GM21737 (cell line): Measurements from ENCODE around the gene PPP1R12B.
"Not testable (repeated sequence)": the region's sequence is repeated elsewhere in the genome, so short reads cannot be mapped to it uniquely, and the experiment has no call there.

Source experiments
- ATAC-seq: cut with Tn5 transposase; IDR thresholded peaks from one replicate; pipeline ENCODE4 v1.9.1; 2021; ENCODE audit warnings: mild to moderate bottlenecking, moderate library complexity; ENCODE audit not compliant: unreplicated experiment

The PPP1R12B gene

DNA sequence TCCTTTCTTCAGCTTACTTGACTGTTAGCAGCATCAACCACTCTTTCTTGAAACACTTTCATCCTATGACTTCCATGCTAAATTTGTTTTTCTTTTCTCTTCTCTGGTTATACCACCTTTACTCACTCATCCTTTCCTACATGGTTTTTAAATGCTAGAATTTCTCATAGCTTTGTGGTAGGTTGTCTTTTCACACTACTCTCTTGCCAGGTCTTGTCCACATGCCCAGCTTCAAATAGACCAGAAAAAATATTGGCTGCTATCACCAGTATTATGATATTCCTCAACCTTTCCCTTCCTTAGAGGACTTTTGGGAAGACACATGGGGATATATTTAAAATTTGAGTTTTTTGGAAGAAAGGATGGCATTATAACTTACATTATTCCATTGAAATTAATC is 48.8 kb downstream of the PPP1R12B start:
- no peak for ATAC-seq

- not testable (repeated sequence) for ATAC-seq
These were observed 49.9 kb downstream of the PPP1R12B start for GRCh38 chr1:202398439-202398838.

- ATAC-seq = not testable (repeated sequence)
These were observed 53.3 kb downstream of the PPP1R12B start for GRCh38 chr1:202401771-202402170.

- ATAC-seq = not testable (repeated sequence)
These were observed 54.9 kb downstream of the PPP1R12B start for GRCh38 chr1:202403381-202403780.

DNA sequence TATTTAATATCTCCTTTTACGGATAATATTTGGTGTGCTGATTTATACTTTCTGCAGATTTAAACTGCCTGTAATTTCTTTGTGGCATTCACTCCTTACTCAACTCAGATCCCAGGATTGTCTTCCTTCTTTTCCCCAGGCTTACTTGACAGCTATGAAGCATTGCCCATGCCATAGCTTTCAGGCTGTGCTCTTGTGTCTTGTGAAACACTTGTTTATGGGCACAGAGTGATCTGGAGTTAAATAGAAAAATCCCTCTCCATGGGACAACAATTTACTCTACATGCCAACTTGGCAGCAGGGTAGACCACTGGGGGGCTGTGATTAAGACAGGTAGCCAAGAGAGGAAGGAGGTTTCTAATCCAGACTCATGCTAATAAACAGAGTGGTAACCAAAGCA is 57.4 kb downstream of the PPP1R12B start:
- ATAC-seq = no peak

- ATAC-seq = not testable (repeated sequence)
These were observed 58.4 kb downstream of the PPP1R12B start for GRCh38 chr1:202406896-202407295.

DNA sequence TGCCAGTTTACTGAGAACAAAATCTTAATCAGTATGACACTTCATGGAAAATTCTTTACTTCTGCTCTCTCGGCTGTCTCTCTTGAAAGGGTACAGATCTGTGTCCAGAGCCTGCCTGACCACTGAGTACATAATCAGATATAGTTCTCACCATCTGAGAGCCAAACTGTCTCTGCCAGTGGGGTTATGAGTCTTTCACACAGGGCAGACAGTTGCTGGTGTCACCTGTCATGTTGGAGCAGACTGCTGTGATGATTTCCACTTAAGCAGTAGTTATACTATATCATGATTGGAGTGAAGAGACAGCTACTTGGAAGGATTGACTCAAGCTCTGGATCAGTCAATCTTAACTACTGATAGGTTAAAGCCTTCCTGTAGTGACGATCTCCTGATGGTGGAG is 58.9 kb downstream of the PPP1R12B start:
- ATAC-seq = not testable (repeated sequence)

DNA sequence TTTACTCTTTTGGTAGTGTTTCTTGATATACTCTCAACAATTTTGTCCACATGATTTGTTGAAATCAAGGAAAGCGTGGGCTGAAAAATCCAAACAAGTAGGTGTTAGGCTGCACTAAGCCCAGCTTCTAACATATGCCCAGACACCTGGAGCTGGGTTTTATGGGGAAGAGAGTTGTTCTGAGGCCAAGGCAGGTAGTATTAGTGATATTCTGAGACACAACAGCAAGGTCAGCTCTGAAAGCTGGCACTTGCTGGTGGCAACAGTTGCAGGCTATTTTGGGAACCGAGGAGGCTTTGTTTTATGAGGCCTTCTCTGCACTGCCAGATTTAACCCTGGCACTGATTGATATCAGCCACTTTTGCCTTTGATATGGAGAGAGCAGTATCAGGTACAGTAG is 61.8 kb downstream of the PPP1R12B start:
- ATAC-seq = not testable (repeated sequence)

DNA sequence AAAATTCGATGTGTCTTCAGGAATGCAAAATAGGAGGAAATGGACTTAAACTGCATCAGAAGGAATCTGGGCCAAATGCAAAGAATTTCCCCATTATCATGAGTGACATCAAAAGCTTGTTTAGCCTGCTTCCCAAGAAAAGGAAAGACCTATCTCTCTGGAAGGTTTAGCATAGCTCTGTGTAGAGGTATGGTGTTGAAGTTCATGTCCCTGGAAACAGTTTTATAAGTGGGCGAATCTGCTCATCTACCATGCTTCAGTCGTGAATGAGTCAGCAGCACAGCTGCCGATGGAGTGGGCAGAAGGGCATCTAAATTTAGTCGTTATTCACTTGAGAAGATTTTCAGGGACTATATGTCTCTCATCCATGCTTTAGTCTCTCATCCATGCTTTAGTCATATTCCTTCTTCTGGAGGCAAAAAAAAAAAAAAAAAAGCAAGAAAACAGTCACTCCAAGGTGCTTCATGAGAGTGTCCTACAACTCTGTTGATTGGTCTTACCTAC is 62.4 kb downstream of the PPP1R12B start:
- not testable (repeated sequence) for ATAC-seq

- no peak for ATAC-seq
These were observed 62.9 kb downstream of the PPP1R12B start for GRCh38 chr1:202411422-202411821.

GRCh38 chr1:202412421-202412820 is 63.9 kb downstream of the PPP1R12B start:
- not testable (repeated sequence) for ATAC-seq

- no peak for ATAC-seq
These were observed 68.1 kb downstream of the PPP1R12B start for GRCh38 chr1:202416641-202417040.

GRCh38 chr1:202417141-202417540 is 68.6 kb downstream of the PPP1R12B start:
- not testable (repeated sequence) for ATAC-seq

GRCh38 chr1:202417762-202418201 is 69.3 kb downstream of the PPP1R12B start:
- ATAC-seq = not testable (repeated sequence)

DNA sequence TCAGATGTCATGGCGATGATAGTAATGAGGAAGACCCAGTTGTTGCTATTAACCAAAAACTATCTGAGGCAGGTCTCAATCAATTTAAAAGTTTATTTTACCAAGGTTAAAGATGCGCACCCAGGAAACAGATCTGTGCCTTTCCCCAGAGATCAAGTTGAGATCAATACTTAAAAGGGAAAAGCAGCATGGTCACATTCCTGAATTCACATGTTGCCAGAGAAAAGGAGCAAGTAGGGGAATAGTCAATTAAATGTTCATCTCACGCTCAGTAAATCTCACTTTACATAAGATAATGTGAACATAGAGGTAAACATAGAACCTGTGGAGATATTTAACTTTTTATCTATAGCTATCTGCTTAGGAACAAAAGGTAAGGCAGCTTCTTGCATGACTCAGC is 71.2 kb downstream of the PPP1R12B start:
- not testable (repeated sequence) for ATAC-seq

GRCh38 chr1:202420422-202421094 is 72.1 kb downstream of the PPP1R12B start:
- ATAC-seq = not testable (repeated sequence)

DNA sequence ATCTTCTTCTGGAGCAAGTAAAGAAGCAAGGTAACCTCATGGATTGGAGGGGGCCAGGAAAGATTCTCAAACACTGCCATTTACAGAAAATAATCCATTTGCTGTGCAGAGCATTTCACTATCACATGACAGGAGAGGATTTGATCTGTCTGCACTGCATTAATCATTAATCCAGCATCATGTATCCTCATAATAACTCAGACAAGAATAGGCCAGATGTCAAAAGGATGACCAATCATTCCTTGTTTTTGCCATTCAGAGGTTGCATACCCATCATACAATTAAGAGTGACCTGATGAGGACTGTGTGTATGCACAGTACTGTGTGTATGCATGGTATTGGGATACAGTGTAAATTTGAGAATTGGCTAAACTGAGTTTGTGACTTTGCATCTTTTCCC is 74.2 kb downstream of the PPP1R12B start:
- ATAC-seq = not testable (repeated sequence)

GRCh38 chr1:202424260-202424659 is 75.8 kb downstream of the PPP1R12B start:
- ATAC-seq = not testable (repeated sequence)

- ATAC-seq = not testable (repeated sequence)
These were observed 81.6 kb downstream of the PPP1R12B start for GRCh38 chr1:202430111-202430510.

DNA sequence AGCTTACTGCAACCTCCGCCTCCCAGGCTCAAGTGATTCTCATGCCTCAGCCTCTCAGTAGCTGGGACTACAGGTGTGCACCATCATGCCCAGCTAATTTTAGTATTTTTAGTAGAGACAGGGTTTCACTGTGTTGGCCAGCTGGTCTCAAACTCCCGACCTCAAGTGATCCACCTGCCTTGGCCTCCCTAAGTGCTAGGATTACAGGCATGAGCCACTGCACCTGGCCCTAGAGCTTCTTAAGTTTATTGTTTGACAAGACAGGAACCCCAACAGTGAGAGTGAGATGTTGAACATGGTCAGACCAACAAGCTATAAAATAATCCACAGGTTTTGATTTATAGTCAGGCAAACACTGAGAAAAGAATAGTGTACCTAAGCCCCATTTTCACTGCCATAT is 83.8 kb downstream of the PPP1R12B start:
- ATAC-seq = not testable (repeated sequence)

GRCh38 chr1:202433155-202434043 is 84.9 kb downstream of the PPP1R12B start:
- no peak for ATAC-seq

DNA sequence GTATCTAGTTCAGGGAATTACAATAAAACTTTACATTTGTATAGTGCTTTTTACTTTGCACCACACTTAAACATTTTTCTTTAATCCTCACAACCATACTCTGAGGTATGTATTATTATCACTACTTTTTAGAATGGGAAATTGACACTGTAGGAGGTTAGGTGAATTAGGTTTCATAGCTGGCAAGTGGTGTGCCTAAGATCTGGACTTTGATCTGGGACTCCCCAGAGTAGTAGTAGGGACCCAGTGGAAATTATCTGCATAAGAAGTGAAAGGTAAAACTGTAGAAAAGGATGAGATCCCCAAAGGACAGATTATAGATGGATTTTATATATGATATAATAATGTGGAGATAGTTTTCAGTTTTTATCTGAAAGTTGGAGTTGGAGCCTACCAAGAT is 85.6 kb downstream of the PPP1R12B start:
- ATAC-seq = no peak
